Activated CD4-positive, alpha-beta T cell treated with anti-CD3 and anti-CD28 coated beads for 24 hours (primary cell): ENCODE data around the gene EMP1.

Source experiments
- DNase-seq, 2 donors: peaks; one replicate each; pipeline ENCODE4 v3.0.0-alpha.2; 2020; ENCODE audit warnings: low read depth in 2 of 2

The EMP1 gene

GRCh38 chr12:13197526-13198143 lies 1.1 kb downstream of the EMP1 start:
- no peak for DNase-seq

- no peak for DNase-seq
Measured at GRCh38 chr12:13198241-13198640, 1.7 kb downstream of the EMP1 start.

- DNase-seq: no peak
Measured at GRCh38 chr12:13198876-13199275, 2.4 kb downstream of the EMP1 start.

GRCh38 chr12:13199592-13199991 lies 3.1 kb downstream of the EMP1 start:
- no peak for DNase-seq

- DNase-seq: no peak
Measured at GRCh38 chr12:13200841-13201240, 4.3 kb downstream of the EMP1 start.

GRCh38 chr12:13203034-13203922 lies 6.8 kb downstream of the EMP1 start:
- DNase-seq: no peak

- DNase-seq: no peak
Measured at GRCh38 chr12:13204428-13204827, 7.9 kb downstream of the EMP1 start.

- DNase-seq: no peak
Measured at GRCh38 chr12:13205809-13206559, 9.5 kb downstream of the EMP1 start.

- DNase-seq: no peak
Measured at GRCh38 chr12:13206560-13206897, 10.0 kb downstream of the EMP1 start.

GRCh38 chr12:13208533-13209435 lies 12.3 kb downstream of the EMP1 start:
- no peak for DNase-seq

GRCh38 chr12:13209436-13210235 lies 13.1 kb downstream of the EMP1 start:
- DNase-seq: no peak

GRCh38 chr12:13210236-13211190 lies 14.0 kb downstream of the EMP1 start:
- no peak for DNase-seq

- DNase-seq: no peak
Measured at GRCh38 chr12:13211191-13211858, 14.8 kb downstream of the EMP1 start.

GRCh38 chr12:13211859-13212664 lies 15.5 kb downstream of the EMP1 start:
- peak; percentile 53 to 60 for DNase-seq

GRCh38 chr12:13215056-13215455 lies 18.5 kb downstream of the EMP1 start:
- DNase-seq: no peak

- no peak for DNase-seq
Measured at GRCh38 chr12:13218641-13219040, 22.1 kb downstream of the EMP1 start.

GRCh38 chr12:13219320-13219719 lies 22.8 kb downstream of the EMP1 start:
- no peak for DNase-seq

- DNase-seq: no peak
Measured at GRCh38 chr12:13220838-13221237, 24.3 kb downstream of the EMP1 start.
